Heart right ventricle (tissue), 16 donors: ENCODE results near the gene ARSJ. TPM values are rescaled to one million over a fixed set of nuclear protein-coding genes. Genes with fewer than 3 reads are reported as not detected.
A peak's percentile ranks its signal among the peaks of the same experiment; 100 is the strongest.

Source experiments
- ATAC-seq, 8 donors: fragments of 200-7000 bp; cut with Tn5 transposase; one replicate each; pipeline ENCODE4 v1.9.1; 2020; ENCODE audit warnings: mild to moderate bottlenecking in 8 of 8, moderate library complexity in 8 of 8, moderate number of reproducible peaks in 1 of 8
- DNase-seq, 2 donors: peaks; one replicate each; pipeline ENCODE4 v3.0.0-alpha.2; 2020
- H3K27ac ChIP-seq, 10 donors: fragments of 200-600 bp; sonication (generic) in 2 of 10; one replicate each; pipeline versions ENCODE4 v1.5.0 to v1.8.0; 2020 to 2022; ENCODE audit warnings: mild to moderate bottlenecking in 3 of 10
- H3K27me3 ChIP-seq, 7 donors: fragments of 200-600 bp; one replicate each; pipeline ENCODE4 v1.8.0; 2021 to 2022; ENCODE audit warnings: mild to moderate bottlenecking in 2 of 7
- H3K36me3 ChIP-seq, 9 donors: fragments of 200-600 bp; sonication (generic) in 1 of 9; one replicate each; pipeline versions ENCODE4 v1.5.0 to v1.8.0; 2020 to 2022; ENCODE audit warnings: mild to moderate bottlenecking in 2 of 9
- H3K4me1 ChIP-seq, 9 donors: fragments of 200-600 bp; sonication (generic) in 1 of 9; one replicate each; pipeline versions ENCODE4 v1.5.0 to v1.8.0; 2020 to 2022; ENCODE audit warnings: mild to moderate bottlenecking in 4 of 9
- H3K4me3 ChIP-seq, 10 donors: fragments of 200-600 bp; sonication (generic) in 2 of 10; one replicate each; pipeline versions ENCODE4 v1.5.0 to v1.8.0; 2020 to 2022; ENCODE audit warnings: mild to moderate bottlenecking in 7 of 10, moderate library complexity in 2 of 10
- H3K9me3 ChIP-seq, 11 donors: fragments of 200-600 bp in 10 of 11; sonication (generic) in 2 of 11; one replicate each; pipeline versions ENCODE4 v1.5.0 to v1.8.0; 2013 to 2022; ENCODE audit warnings: mild to moderate bottlenecking in 2 of 11, control low read depth in 1 of 11, moderate library complexity in 1 of 11
- CTCF ChIP-seq, 9 donors: fragments of 200-600 bp; sonication (generic) in 2 of 9; IDR thresholded peaks; one replicate each; pipeline versions ENCODE4 v1.5.0 to v1.8.0; 2021 to 2022; ENCODE audit warnings: antibody characterized with exemption in 9 of 9, mild to moderate bottlenecking in 5 of 9, moderate library complexity in 1 of 9
- WGBS, 2 donors: extraction: QIAGEN DNeasy Blood & Tissue Kit; methylation state at CpG; one replicate each; pipeline ENCODE4 v1.1.7; 2013; ENCODE audit warnings: inconsistent platforms in 1 of 2; 5-methylcytosine and 5-hydroxymethylcytosine counted together
- intact Hi-C, 10 donors: fragments of 100-400 bp; cut with DNase I; formaldehyde crosslinking; loops; one replicate each; pipeline versions ENCODE4 v1.11.1 to v1.14.2; 2022
- polyA plus RNA-seq, 2 donors: library from polyadenylated mRNA; stranded (reverse); fragments of 200-250 nt; gene quantifications; one replicate each; pipeline ENCODE4 v1.2.3, GENCODE V29; 2013
- total RNA-seq, 10 donors: library from RNA; stranded (reverse); fragmentation: NEBNext Ultra II Directional in 3 of 10; extraction: Animal tissue kit (Norgen Biotek cat#: 25700) in 3 of 10; gene quantifications; one replicate each; pipeline versions ENCODE4 v1.2.1 to v1.2.4, GENCODE V29; 2021 to 2023
- donor health status: Arrhythmogenic right ventricular cardiomyopathy.
- donor health status: ischemic (EF 13 %, LVEDD 7.1; RV severe dilation, severe dysfunction).
- donor health status: healthy with polysubstance abuse.
- donor health status: DM: no; HTN: yes; CAD: no.
- donor health status: DM: no; HTN: no; CAD: no.
- donor health status: ischemic (EF 25% LVEDD 6.9; RV normal size, moderate dysfunction).
- donor health status: ischemic (EF 25% LVEDD 5.7; RV mildly dilated, moderate dysfunction).
- donor health status: healthy.
- donor health status: DM: yes; HTN: yes; CAD: no.
- donor health status: Ischemic cardiomyopathy.
- donor health status: ischemic (EF 35%, LVEDD 5.7; RV mildly dilated, moderate dysfunction).
- donor health status: nonischemic (EF 11% LVEDD 7.7; RV severe dilation, severe dysfunction).
- donor health status: DM: yes; HTN: yes; CAD: no.
- donor health status: PGD.
- donor health status: ischemic (EF 29% LVEDD 5.4; RV normal size, mild dysfunction).
- donor health status: nonischemic (EF 23%, LVEDD 6.1; RV moderate dilation, normal function).

The ARSJ gene
- total and polyA plus RNA-seq, 12 donors: 0.44 to 6.6 (median 1.2) TPM

GRCh38 chr4:113905301-113905700, 74.1 kb downstream of the ARSJ start:
- H3K4me3 ChIP-seq: no peak overlapping the region
- H3K36me3 ChIP-seq: peaks cover 0 to 13% (median 0%) of the 10 kb centered on the region in 9 donors
- 77 to 92% methylated on average over 1 of the region's 1 CpG for WGBS, 2 donors
- ATAC-seq: no peak
- intact Hi-C loops: loop anchor here in 1 of 10 donors (10.0 kb wide), 1 partner anchor 510 kb away; no protein-coding TSS in a partner anchor
- H3K27me3 ChIP-seq: no peaks in the 10 kb centered on the region
- DNase-seq: no peak
- no peak overlapping the region for H3K27ac ChIP-seq
- peaks cover 0 to 6% (median 0%) of the 10 kb centered on the region in 11 donors for H3K9me3 ChIP-seq
- TF ChIP-seq CTCF (IDR thresholded peaks at IDR 0.05): no peak
- H3K4me1 ChIP-seq: peaks cover 0 to 3% (median 0%) of the 10 kb centered on the region in 9 donors

GRCh38 chr4:113904877-113905276, 74.6 kb downstream of the ARSJ start:
- 83 to 88% methylated on average over 1 of the region's 1 CpG for WGBS, 2 donors
- H3K9me3 ChIP-seq: peaks cover 0 to 6% (median 0%) of the 10 kb centered on the region in 11 donors
- H3K27me3 ChIP-seq: no peaks in the 10 kb centered on the region
- ATAC-seq: no peak
- no peak for DNase-seq
- intact Hi-C loops: loop anchor here in 1 of 10 donors (10.0 kb wide), 1 partner anchor 510 kb away; no protein-coding TSS in a partner anchor
- peaks cover 0 to 7% (median 0%) of the 10 kb centered on the region in 9 donors for H3K4me1 ChIP-seq
- no peak overlapping the region for H3K4me3 ChIP-seq
- peaks cover 0 to 13% (median 0%) of the 10 kb centered on the region in 9 donors for H3K36me3 ChIP-seq
- TF ChIP-seq CTCF (IDR thresholded peaks at IDR 0.05): no peak
- H3K27ac ChIP-seq: no peak overlapping the region

DNA sequence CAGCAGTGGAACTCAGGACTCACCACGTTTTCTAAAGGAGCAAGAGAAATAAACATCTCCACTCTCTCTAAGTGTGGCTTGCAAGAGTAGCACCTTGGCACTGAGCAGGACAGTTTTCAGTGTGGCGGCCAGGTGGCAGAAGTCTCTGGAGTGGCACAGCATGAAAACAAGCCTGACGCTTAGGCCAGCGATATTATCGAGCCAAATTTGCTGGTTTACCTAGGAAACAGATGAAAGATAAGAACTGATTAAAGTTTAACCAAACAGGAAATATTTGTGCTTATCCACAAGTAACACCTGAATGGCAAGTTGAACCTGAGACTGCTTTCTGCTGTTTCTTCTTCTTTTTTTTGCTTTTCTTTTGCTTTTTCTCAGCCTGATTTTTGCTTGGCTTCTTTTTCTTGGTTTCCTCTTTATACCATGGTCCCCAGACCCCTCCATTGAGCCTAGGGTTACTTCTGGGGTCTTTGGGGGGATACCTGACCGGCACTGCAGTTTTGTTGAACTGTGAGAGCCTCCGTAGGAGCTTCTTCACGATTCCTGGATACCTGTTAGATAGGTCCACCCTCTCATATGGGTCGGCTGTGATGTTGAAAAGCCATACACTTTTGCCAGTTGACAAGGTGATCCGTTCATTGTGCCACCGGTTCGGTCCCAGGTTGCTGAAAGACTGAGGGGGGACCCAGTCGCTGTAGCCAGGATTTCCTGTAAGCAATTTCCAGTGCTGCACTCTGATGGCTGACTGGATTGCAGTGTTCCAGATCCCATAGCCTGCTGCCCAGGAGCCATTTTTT, 77.3 kb downstream of the ARSJ start:
- Histone ChIP-seq H3K27me3 (no peaks in the 10 kb centered on the region), H3K4me3 (no peak overlapping the region), H3K9me3 (no peaks in the 10 kb centered on the region), H3K4me1 (peaks cover 0 to 8% (median 0%) of the 10 kb centered on the region in 9 donors), H3K27ac (peak overlapping the region in 1 of 10 donors; percentile 24), H3K36me3 (peaks cover 0 to 13% (median 0%) of the 10 kb centered on the region in 9 donors)
- peak in 1 of 9 donors; percentile 15 for TF ChIP-seq CTCF (IDR thresholded peaks at IDR 0.05)
- DNase-seq (no peak), ATAC-seq (no peak)
- 75 to 85% methylated on average over 13 of the region's 13 CpGs for WGBS, 2 donors
- intact Hi-C loops: loop anchor here in 1 of 10 donors (10.0 kb wide), 1 partner anchor 507 kb away; no protein-coding TSS in a partner anchor

DNA sequence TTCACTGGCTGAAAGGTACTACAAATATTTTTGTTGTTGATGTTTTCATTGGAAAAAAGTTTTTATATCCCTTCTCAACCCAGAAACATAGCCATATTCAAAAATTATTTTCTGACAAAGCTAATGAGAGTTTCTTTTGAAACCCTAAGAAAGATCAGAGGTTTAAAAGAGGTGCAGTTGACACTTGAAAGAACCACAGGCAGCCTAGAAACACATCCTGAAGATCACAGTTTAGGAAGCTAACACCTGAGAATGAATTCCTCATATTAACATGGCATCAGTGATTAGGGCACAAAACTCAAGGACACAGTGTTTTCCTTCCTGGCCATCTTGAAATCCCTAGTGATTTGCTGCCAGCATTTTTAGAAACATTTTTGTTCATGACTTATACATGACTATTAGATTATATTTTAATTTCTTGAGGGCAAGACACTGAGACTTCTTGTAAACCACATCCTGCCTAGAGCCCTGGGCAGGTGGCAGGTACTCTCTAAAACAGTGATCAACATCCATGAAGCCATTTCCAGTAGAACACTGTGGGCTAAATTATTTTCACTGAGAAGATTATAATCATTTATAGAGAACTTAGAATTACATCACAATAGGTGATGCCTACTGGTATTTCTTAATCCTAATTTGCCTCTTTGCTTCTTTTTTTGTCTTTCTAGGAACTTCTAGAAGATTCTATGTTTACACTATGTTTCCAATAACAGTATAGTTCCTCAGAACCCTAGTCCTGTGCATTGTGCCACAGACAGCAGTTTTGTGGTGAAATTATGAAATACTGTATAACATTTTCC, 80.0 kb downstream of the ARSJ start:
- Histone ChIP-seq H3K9me3 (peaks cover 0 to 3% (median 0%) of the 10 kb centered on the region in 11 donors), H3K27me3 (no peaks in the 10 kb centered on the region), H3K4me3 (no peak overlapping the region), H3K27ac (peak overlapping the region in 1 of 10 donors; percentile 4), H3K4me1 (peaks cover 0 to 8% (median 0%) of the 10 kb centered on the region in 9 donors), H3K36me3 (peaks cover 0 to 13% (median 0%) of the 10 kb centered on the region in 9 donors)
- no peak for DNase-seq
- no peak for TF ChIP-seq CTCF (IDR thresholded peaks at IDR 0.05)
- ATAC-seq: no peak
- intact Hi-C loops: loop anchor here in 5 of 10 donors (5.0 to 10.0 kb wide), 4 partner anchors 105 to 505 kb away; no protein-coding TSS in a partner anchor
